ENCODE data around the gene FBXW12. TPM values are rescaled to one million over a fixed set of nuclear protein-coding genes. Genes with fewer than 3 reads are reported as not detected.

Gene FBXW12
- total RNA-seq, 1 experiment from 2014 or later: 2.0 TPM

DNA sequence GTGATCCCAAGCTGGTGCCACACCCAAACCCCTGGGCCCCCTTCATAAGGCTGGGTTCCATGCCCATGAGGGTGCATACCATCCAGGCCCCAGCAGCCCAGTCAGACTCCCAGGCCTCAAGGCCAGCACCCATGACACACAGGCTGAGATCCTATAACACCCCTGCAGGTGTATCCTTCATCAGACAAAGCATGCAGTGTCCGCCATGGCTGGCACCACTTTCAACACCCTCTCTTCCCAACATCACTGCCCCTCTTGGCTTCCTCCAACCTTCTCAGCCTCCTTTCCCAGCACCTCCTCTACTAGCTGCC is 64.4 kb downstream of the FBXW12 start:
- peaks cover 30% of the 10 kb centered on the region for H3K4me1 Mint-ChIP-seq
- TF ChIP-seq ZNF423 (CRISPR knock-in tag; IDR thresholded peaks at IDR 0.05): no peak
- TF ChIP-seq, protein P1, sequence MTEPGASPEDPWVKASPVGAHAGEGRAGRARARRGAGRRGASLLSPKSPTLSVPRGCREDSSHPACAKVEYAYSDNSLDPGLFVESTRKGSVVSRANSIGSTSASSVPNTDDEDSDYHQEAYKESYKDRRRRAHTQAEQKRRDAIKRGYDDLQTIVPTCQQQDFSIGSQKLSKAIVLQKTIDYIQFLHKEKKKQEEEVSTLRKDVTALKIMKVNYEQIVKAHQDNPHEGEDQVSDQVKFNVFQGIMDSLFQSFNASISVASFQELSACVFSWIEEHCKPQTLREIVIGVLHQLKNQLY (CRISPR knock-in tag; IDR thresholded peaks at IDR 0.05): no peak
- TF ChIP-seq FOXK1 (CRISPR knock-in tag; IDR thresholded peaks at IDR 0.05): no peak
- no peaks in the 10 kb centered on the region for H3K9me3 Mint-ChIP-seq
- DNase-seq (ENCODE audit: low spot score) (no peak), ATAC-seq (no peak)
- no peak overlapping the region for H3K27ac Mint-ChIP-seq
- H3K27me3 Mint-ChIP-seq (ENCODE audit: low read depth): no peaks in the 10 kb centered on the region
- peaks cover 39% of the 10 kb centered on the region for H3K36me3 Mint-ChIP-seq
- POLR2A ChIA-PET: interaction anchor here (0.5 to 1.6 kb wide), 10 partner anchors 10 to 571 kb away, joined by 3 to 10 read pairs (median 4); partner anchors contain the start of genes ATRIP, WDR6 and ZNF589
- H3K4me3 Mint-ChIP-seq: no peak overlapping the region
- CTCF ChIA-PET: interaction anchor here (0.6 to 2.8 kb wide), 128 partner anchors 9 to 914 kb away, joined by 3 to 378 read pairs (median 6); partner anchors contain the start of genes ATRIP, CDC25A, CELSR3 and FBXW12

- Mint-ChIP-seq H3K9me3 (no peaks in the 10 kb centered on the region), H3K27me3 (ENCODE audit: low read depth) (no peaks in the 10 kb centered on the region), H3K36me3 (peaks cover 39% of the 10 kb centered on the region), H3K4me1 (peaks cover 29% of the 10 kb centered on the region), H3K4me3 (no peak overlapping the region), H3K27ac (no peak overlapping the region)
- ChIA-PET CTCF (interaction anchor here (0.8 to 2.8 kb wide), 34 partner anchors 9 to 262 kb away, joined by 3 to 378 read pairs (median 16); partner anchors contain the start of genes ATRIP, CDC25A, NCKIPSD and NME6), POLR2A (interaction anchor here (0.5 to 1.6 kb wide), 4 partner anchors 10 to 192 kb away, joined by 3 to 10 read pairs (median 6); partner anchors contain the start of gene ATRIP)
- ATAC-seq: no peak
- DNase-seq (ENCODE audit: low spot score): no peak
- no peak for TF ChIP-seq MAX (CRISPR knock-in tag; IDR thresholded peaks at IDR 0.05)
- no peak for TF ChIP-seq ATF2 (CRISPR knock-in tag; IDR thresholded peaks at IDR 0.05; ENCODE audit: borderline replicate concordance, low read depth)
- TF ChIP-seq, protein P2, sequence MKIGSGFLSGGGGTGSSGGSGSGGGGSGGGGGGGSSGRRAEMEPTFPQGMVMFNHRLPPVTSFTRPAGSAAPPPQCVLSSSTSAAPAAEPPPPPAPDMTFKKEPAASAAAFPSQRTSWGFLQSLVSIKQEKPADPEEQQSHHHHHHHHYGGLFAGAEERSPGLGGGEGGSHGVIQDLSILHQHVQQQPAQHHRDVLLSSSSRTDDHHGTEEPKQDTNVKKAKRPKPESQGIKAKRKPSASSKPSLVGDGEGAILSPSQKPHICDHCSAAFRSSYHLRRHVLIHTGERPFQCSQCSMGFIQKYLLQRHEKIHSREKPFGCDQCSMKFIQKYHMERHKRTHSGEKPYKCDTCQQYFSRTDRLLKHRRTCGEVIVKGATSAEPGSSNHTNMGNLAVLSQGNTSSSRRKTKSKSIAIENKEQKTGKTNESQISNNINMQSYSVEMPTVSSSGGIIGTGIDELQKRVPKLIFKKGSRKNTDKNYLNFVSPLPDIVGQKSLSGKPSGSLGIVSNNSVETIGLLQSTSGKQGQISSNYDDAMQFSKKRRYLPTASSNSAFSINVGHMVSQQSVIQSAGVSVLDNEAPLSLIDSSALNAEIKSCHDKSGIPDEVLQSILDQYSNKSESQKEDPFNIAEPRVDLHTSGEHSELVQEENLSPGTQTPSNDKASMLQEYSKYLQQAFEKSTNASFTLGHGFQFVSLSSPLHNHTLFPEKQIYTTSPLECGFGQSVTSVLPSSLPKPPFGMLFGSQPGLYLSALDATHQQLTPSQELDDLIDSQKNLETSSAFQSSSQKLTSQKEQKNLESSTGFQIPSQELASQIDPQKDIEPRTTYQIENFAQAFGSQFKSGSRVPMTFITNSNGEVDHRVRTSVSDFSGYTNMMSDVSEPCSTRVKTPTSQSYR (CRISPR knock-in tag; IDR thresholded peaks at IDR 0.05): no peak
- no peak for TF ChIP-seq GRHL2 (CRISPR knock-in tag; IDR thresholded peaks at IDR 0.05; ENCODE audit: insufficient replicate concordance, severe bottlenecking)
- TF ChIP-seq IRF2 (CRISPR knock-in tag; IDR thresholded peaks at IDR 0.05; ENCODE audit: borderline replicate concordance, low read depth): no peak
- TF ChIP-seq JUN (CRISPR knock-in tag; IDR thresholded peaks at IDR 0.05): no peak
- no peak for TF ChIP-seq ZNF263 (CRISPR knock-in tag; IDR thresholded peaks at IDR 0.05; ENCODE audit: low read depth)
- no peak for TF ChIP-seq ZNF138 (CRISPR knock-in tag; conservative IDR thresholded peaks at IDR 0.05)
- TF ChIP-seq ZNF317 (CRISPR knock-in tag; IDR thresholded peaks at IDR 0.05; ENCODE audit: borderline replicate concordance, low read depth): no peak
- no peak for TF ChIP-seq ZNF671 (CRISPR knock-in tag; IDR thresholded peaks at IDR 0.05)
- TF ChIP-seq ZNF416 (CRISPR knock-in tag; IDR thresholded peaks at IDR 0.05): no peak
- no peak for TF ChIP-seq CBFB (CRISPR knock-in tag; IDR thresholded peaks at IDR 0.05; ENCODE audit: low read depth)
- no peak for TF ChIP-seq RELA (CRISPR knock-in tag; IDR thresholded peaks at IDR 0.05; ENCODE audit: borderline replicate concordance)
- TF ChIP-seq ELF4 (CRISPR knock-in tag; IDR thresholded peaks at IDR 0.05; ENCODE audit: low read depth): no peak
- TF ChIP-seq ATF1 (CRISPR knock-in tag; IDR thresholded peaks at IDR 0.05): no peak
- no peak for TF ChIP-seq ETV6 (CRISPR knock-in tag; IDR thresholded peaks at IDR 0.05)
- TF ChIP-seq SMAD4 (CRISPR knock-in tag; IDR thresholded peaks at IDR 0.05): no peak
- TF ChIP-seq, protein P3, sequence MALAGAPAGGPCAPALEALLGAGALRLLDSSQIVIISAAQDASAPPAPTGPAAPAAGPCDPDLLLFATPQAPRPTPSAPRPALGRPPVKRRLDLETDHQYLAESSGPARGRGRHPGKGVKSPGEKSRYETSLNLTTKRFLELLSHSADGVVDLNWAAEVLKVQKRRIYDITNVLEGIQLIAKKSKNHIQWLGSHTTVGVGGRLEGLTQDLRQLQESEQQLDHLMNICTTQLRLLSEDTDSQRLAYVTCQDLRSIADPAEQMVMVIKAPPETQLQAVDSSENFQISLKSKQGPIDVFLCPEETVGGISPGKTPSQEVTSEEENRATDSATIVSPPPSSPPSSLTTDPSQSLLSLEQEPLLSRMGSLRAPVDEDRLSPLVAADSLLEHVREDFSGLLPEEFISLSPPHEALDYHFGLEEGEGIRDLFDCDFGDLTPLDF (CRISPR knock-in tag; IDR thresholded peaks at IDR 0.05): no peak
Observed at GRCh38 chr3:48436855-48437254, 64.8 kb downstream of the FBXW12 start.
